ENCODE data around the gene LRRTM4. TPM values are rescaled to one million over a fixed set of nuclear protein-coding genes. Genes with fewer than 3 reads are reported as not detected.

Gene LRRTM4
- polyA plus RNA-seq, 1 of the 3 experiments (the other 2 are of a cell fraction): 0.10 TPM

- H3K27me3 ChIP-seq (ENCODE audit: insufficient read depth): no peaks in the 10 kb centered on the region
- H4K20me1 ChIP-seq (ENCODE audit: insufficient read depth): no peaks in the 10 kb centered on the region
- no peaks in the 10 kb centered on the region for H3K9me2 ChIP-seq
- H3K9me3 ChIP-seq: no peaks in the 10 kb centered on the region
- no peak overlapping the region for H3K27ac ChIP-seq (ENCODE audit: low read depth in 2 of 2, low read length in 1 of 2)
- no peak for TF ChIP-seq RAD21 (IDR thresholded peaks at IDR 0.05; ENCODE audit: low read length)
- TF ChIP-seq IRF3 (IDR thresholded peaks at IDR 0.05; ENCODE audit: low read depth, low read length): no peak
- no peak for TF ChIP-seq FOSL2 (IDR thresholded peaks at IDR 0.05; ENCODE audit: borderline replicate concordance, low read depth)
- TF ChIP-seq ZBTB33 (IDR thresholded peaks at IDR 0.05; ENCODE audit: borderline replicate concordance, low read depth): no peak
- TF ChIP-seq TAF1 (IDR thresholded peaks at IDR 0.05; ENCODE audit: borderline replicate concordance, low read depth, low read length): no peak
- no peak for TF ChIP-seq FOXM1 (IDR thresholded peaks at IDR 0.05; ENCODE audit: low read depth)
- TF ChIP-seq REST (IDR thresholded peaks at IDR 0.05; ENCODE audit: low read depth, low read length): no peak
- no peak overlapping the region for H3K4me3 ChIP-seq (ENCODE audit: low read depth in 2 of 2, low read length in 1 of 2)
- no peak overlapping the region for H2AFZ ChIP-seq (ENCODE audit: low read depth)
- POLR2A ChIA-PET: no interaction called here
- no peaks in the 10 kb centered on the region for H3K79me2 ChIP-seq (ENCODE audit: insufficient read depth)
- no peaks in the 10 kb centered on the region for H3K4me1 ChIP-seq (ENCODE audit: control insufficient read depth in 1 of 2, insufficient read depth in 2 of 2, low read depth in 1 of 2, low read length in 1 of 2)
- H3K9ac ChIP-seq: no peak overlapping the region
- 82% methylated on average over 1 of the region's 1 CpG for WGBS (ENCODE audit: low lambda C conversion rate)
- H3F3A ChIP-seq (replicated peaks; ENCODE audit: insufficient read depth): no peaks in the 10 kb centered on the region
- CTCF ChIA-PET: no interaction called here
- no peak for DNase-seq
- H3K36me3 ChIP-seq (replicated peaks in 1 of 2; ENCODE audit: control insufficient read depth in 1 of 2, insufficient read depth in 2 of 2, low read length in 1 of 2): no peaks in the 10 kb centered on the region
- no peak overlapping the region for H3K4me2 ChIP-seq
Measured at GRCh38 chr2:76870011-76870410, 652.2 kb downstream of the LRRTM4 start.

- no peaks in the 10 kb centered on the region for H3K9me2 ChIP-seq
- H3K27me3 ChIP-seq (ENCODE audit: insufficient read depth): no peaks in the 10 kb centered on the region
- DNase-seq: no peak
- ChIA-PET CTCF (no interaction called here), POLR2A (no interaction called here)
- no peaks in the 10 kb centered on the region for H4K20me1 ChIP-seq (ENCODE audit: insufficient read depth)
- no peaks in the 10 kb centered on the region for H3K36me3 ChIP-seq (replicated peaks in 1 of 2; ENCODE audit: control insufficient read depth in 1 of 2, insufficient read depth in 2 of 2, low read length in 1 of 2)
- no peaks in the 10 kb centered on the region for H3K4me1 ChIP-seq (ENCODE audit: control insufficient read depth in 1 of 2, insufficient read depth in 2 of 2, low read depth in 1 of 2, low read length in 1 of 2)
- no peaks in the 10 kb centered on the region for H3F3A ChIP-seq (replicated peaks; ENCODE audit: insufficient read depth)
- H3K4me3 ChIP-seq (ENCODE audit: low read depth in 2 of 2, low read length in 1 of 2): no peak overlapping the region
- H3K27ac ChIP-seq (ENCODE audit: low read depth in 2 of 2, low read length in 1 of 2): no peak overlapping the region; a peak in 1 of 4 replicates
- peak overlapping the region; percentile 9; the same call in 1 of the 2 replicates for H2AFZ ChIP-seq (ENCODE audit: low read depth)
- H3K79me2 ChIP-seq (ENCODE audit: insufficient read depth): no peaks in the 10 kb centered on the region
- no peak overlapping the region for H3K4me2 ChIP-seq
- no peak overlapping the region for H3K9ac ChIP-seq
- no peaks in the 10 kb centered on the region for H3K9me3 ChIP-seq
- 20% methylated on average over 2 of the region's 2 CpGs for WGBS (ENCODE audit: low lambda C conversion rate)
- TF ChIP-seq PBX3 (IDR thresholded peaks at IDR 0.05) (no peak), MEF2A (IDR thresholded peaks at IDR 0.05; ENCODE audit: borderline replicate concordance, low read depth) (no peak), CHD2 (IDR thresholded peaks at IDR 0.05; ENCODE audit: low read length, partially characterized antibody) (no peak), SIN3A (IDR thresholded peaks at IDR 0.05; ENCODE audit: borderline replicate concordance, low read depth, low read length) (no peak), TEAD4 (IDR thresholded peaks at IDR 0.05; ENCODE audit: borderline replicate concordance, insufficient read depth) (no peak), RAD21 (IDR thresholded peaks at IDR 0.05; ENCODE audit: low read length) (no peak), TAF1 (IDR thresholded peaks at IDR 0.05; ENCODE audit: borderline replicate concordance, low read depth, low read length) (no peak), GABPA (IDR thresholded peaks at IDR 0.05; ENCODE audit: low read depth) (no peak), IRF3 (IDR thresholded peaks at IDR 0.05; ENCODE audit: low read depth, low read length) (no peak), MAX (IDR thresholded peaks at IDR 0.05; ENCODE audit: low read depth) (no peak), NFIC (IDR thresholded peaks at IDR 0.05; ENCODE audit: borderline replicate concordance) (no peak), EZH2phosphoT487 (IDR thresholded peaks at IDR 0.05; ENCODE audit: borderline replicate concordance, low read depth) (no peak), FOXJ3 (CRISPR knock-in tag; IDR thresholded peaks at IDR 0.05) (no peak), EP300 (IDR thresholded peaks at IDR 0.05; ENCODE audit: borderline replicate concordance in 1 of 2, low read depth in 1 of 2, low read length in 1 of 2) (no peak)
Measured at GRCh38 chr2:76867854-76868253, 654.3 kb downstream of the LRRTM4 start.

Measured in SK-N-SH (cell line).